Pancreas (tissue), 10 donors: Measurements from ENCODE around the gene SORCS2. TPM values are rescaled to one million over a fixed set of nuclear protein-coding genes. Genes with fewer than 3 reads are reported as not detected.

Source experiments
- ATAC-seq, 4 donors: fragments of 200-7000 bp; cut with Tn5 transposase; one replicate each; pipeline versions ENCODE4 v1.8.0 to v1.9.1; 2020; ENCODE audit warnings: mild to moderate bottlenecking in 4 of 4, moderate library complexity in 4 of 4
- DNase-seq, 6 donors: peaks; one replicate each; pipeline ENCODE4 v3.0.0-alpha.2; 2020
- FAIRE-seq: peaks from 2 replicates; lab custom pipeline; 2012; peaks lifted over from hg19 to GRCh38; lab: Jason Lieb, UNC
- H3K27ac ChIP-seq, 4 donors: fragments of 200-600 bp; sonication (generic); 1 replicate in 3 of 4; 2 replicates in 1 of 4; pipeline versions ENCODE4 v1.5.0 to v1.8.0; 2020
- H3K27me3 ChIP-seq, 4 donors: fragments of 200-600 bp; one replicate each; pipeline ENCODE4 v1.8.0; 2021
- H3K36me3 ChIP-seq, 3 donors: fragments of 200-600 bp; sonication (generic) in 1 of 3; one replicate each; pipeline versions ENCODE4 v1.5.0 to v1.8.0; 2020 to 2021
- H3K4me1 ChIP-seq, 3 donors: fragments of 200-600 bp; one replicate each; pipeline ENCODE4 v1.8.0; 2021
- H3K4me3 ChIP-seq, 4 donors: fragments of 200-600 bp; sonication (generic) in 2 of 4; one replicate each; pipeline versions ENCODE4 v1.5.0 to v1.8.0; 2020 to 2021
- H3K9me3 ChIP-seq, 4 donors: fragments of 200-600 bp; one replicate each; pipeline ENCODE4 v1.8.0; 2021
- CTCF ChIP-seq, 4 donors: fragments of 200-600 bp; sonication (generic) in 3 of 4; IDR thresholded peaks; one replicate each; pipeline versions ENCODE4 v1.5.0 to v1.8.0; 2021; ENCODE audit warnings: antibody characterized with exemption in 4 of 4
- WGBS, 2 donors: extraction: QIAGEN DNeasy Blood & Tissue Kit; methylation state at CpG; one replicate each; pipeline ENCODE4 v1.1.7; 2013; 5-methylcytosine and 5-hydroxymethylcytosine counted together
- intact Hi-C, 3 donors: fragments of 100-400 bp; cut with DNase I; formaldehyde crosslinking; loops; one replicate each; pipeline versions ENCODE4 v1.11.1 to v1.14.2; 2022
- polyA plus RNA-seq, 2 donors: library from polyadenylated mRNA; stranded (reverse); fragments of 200-250 nt; gene quantifications; one replicate each; pipeline ENCODE4 v1.2.3, GENCODE V29; 2013
- total RNA-seq, 6 donors: library from RNA; stranded (reverse); fragmentation: NEBNext Ultra II Directional in 4 of 6; extraction: Animal tissue kit (Norgen Biotek cat#: 25700) in 4 of 6; gene quantifications; one replicate each; pipeline versions ENCODE4 v1.2.1 to v1.2.4, GENCODE V29; 2021 to 2023
- donor health status: healthy with polysubstance abuse.
- donor health status: DM: no; HTN: no; CAD: no; lungs with moderate emphysema.
- donor health status: DM: no; HTN: no; CAD: no.
- donor health status: control.
- donor health status: control.
- donor health status: Bipolar disorder and iron deficiency.
- donor health status: DM: yes; HTN: yes; CAD: no.
- donor health status: DM: no; HTN: no; CAD: no.
- donor health status: DM: no; HTN: no; CAD: no.
- donor health status: DM: yes; HTN: yes; CAD: no.

SORCS2 gene
- total and polyA plus RNA-seq, 8 donors, result 0.14 to 1.7 (median 0.42) TPM

DNA sequence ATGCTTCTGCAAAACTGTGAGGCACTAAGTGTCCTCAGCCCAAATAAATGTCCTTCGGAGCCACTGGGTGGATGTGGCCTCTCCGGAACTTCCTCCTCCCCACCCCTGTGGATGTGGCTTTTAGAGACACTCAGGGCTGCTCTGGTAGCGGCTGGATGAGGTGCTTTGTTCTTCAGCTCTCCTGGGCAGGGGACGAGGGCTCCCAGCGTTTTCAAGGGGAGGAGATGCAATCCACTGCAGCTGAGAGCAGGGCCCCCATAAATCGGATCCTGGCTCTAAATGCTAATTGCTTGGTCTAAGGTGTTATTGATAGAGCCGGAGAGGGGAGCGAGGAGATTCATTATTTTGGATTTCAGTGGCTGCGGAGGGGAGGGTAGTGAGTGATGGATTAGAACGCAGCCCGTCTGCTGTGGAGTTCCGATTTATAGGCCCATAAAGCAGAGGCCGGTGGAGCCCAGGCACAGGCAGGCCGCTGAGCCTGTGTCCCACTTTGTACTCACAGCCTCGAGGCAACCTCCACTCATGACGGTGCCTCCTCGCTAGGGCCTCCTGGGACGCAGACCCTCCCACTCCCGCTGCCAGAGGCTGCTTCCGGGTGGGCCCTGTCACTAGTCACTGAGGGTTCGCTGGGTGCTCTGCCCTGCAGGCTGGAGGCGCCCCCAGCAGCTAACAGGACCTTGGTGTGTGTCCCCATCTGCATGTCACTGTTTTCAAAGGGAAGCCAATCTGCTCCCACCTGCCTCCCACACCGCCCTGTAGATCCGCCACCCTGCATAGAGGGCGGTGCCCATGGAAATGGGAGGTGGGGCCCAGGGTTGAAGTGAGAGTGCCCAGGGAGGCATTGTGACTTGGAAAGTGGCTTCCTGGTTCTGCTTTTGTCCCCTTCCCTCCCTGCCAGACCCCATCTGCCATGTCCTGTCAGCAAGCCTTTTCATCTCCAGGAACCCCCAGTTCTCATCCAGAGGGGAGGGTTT lies 377.8 kb downstream of the SORCS2 start:
- H3K27ac ChIP-seq, result no peak overlapping the region
- no peak for FAIRE-seq
- intact Hi-C loops, result no loop called here
- DNase-seq, result no peak
- no peak overlapping the region for H3K4me3 ChIP-seq
- TF ChIP-seq CTCF (IDR thresholded peaks at IDR 0.05), result no peak
- no peaks in the 10 kb centered on the region for H3K36me3 ChIP-seq
- no peaks in the 10 kb centered on the region for H3K4me1 ChIP-seq
- ATAC-seq, result no peak
- WGBS, 2 donors, result 68 to 77% methylated on average over 25 of the region's 25 CpGs
- no peaks in the 10 kb centered on the region for H3K27me3 ChIP-seq
- no peaks in the 10 kb centered on the region for H3K9me3 ChIP-seq

DNA sequence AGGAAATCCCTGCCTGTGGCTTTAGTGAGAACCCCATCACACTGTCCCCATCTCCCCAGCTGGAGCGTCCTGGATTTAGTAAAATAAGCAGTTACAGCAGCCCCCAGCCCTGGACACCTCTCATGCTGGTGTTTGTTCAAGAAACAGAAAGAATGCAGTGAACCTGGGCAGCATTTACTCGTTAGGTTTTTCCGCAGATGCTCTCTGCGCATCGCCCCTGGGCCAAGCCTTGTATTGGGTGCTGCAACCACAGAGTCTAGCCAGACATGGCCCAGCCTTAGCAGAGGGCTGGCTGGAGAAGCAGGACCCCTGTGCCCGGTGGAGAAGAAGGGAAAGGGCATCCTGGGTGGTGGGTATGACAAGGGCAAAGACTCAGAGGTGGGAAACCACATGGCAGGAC lies 378.7 kb downstream of the SORCS2 start:
- DNase-seq (no peak), FAIRE-seq (no peak), ATAC-seq (no peak)
- no peak for TF ChIP-seq CTCF (IDR thresholded peaks at IDR 0.05)
- WGBS, 2 donors, result 41 to 49% methylated on average over 6 of the region's 6 CpGs
- intact Hi-C loops, result no loop called here
- Histone ChIP-seq H3K27me3 (no peaks in the 10 kb centered on the region), H3K4me1 (no peaks in the 10 kb centered on the region), H3K9me3 (no peaks in the 10 kb centered on the region), H3K4me3 (no peak overlapping the region), H3K36me3 (no peaks in the 10 kb centered on the region), H3K27ac (no peak overlapping the region)

- no peak for DNase-seq
- H3K4me1 ChIP-seq, result no peaks in the 10 kb centered on the region
- FAIRE-seq, result no peak
These were observed 379.4 kb downstream of the SORCS2 start for GRCh38 chr4:7571701-7572100.

DNA sequence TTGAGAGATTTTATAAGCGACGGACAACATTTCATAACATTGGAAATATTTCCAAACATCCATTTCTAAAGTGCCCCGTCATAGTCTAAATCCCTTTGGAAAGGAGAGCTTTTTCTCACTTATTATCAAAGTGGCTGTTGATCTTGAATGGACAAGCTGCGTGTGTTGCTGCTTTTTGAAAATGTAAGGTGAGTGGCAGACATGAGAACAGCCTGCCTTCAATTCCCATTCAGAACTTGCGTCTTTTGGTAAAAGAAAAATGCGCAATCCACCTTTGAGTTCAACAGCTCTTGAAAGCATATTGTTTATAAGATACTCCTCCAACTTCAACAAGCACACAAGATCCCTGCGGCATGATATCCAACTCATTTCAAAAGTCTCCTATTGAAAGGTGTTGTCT lies 380.6 kb downstream of the SORCS2 start:
- WGBS, 2 donors, result 76 to 84% methylated on average over 7 of the region's 7 CpGs
- H3K9me3 ChIP-seq, result no peaks in the 10 kb centered on the region
- H3K36me3 ChIP-seq, result no peaks in the 10 kb centered on the region
- no peaks in the 10 kb centered on the region for H3K4me1 ChIP-seq
- FAIRE-seq, result no peak
- no peak for TF ChIP-seq CTCF (IDR thresholded peaks at IDR 0.05)
- no peak overlapping the region for H3K4me3 ChIP-seq
- ATAC-seq, result no peak
- intact Hi-C loops, result no loop called here
- H3K27me3 ChIP-seq, result no peaks in the 10 kb centered on the region
- DNase-seq, result no peak
- no peak overlapping the region for H3K27ac ChIP-seq

More at GRCh38 chr4:7571701-7572100, 379.4 kb downstream of the SORCS2 start:
- ATAC-seq, result no peak
- no peaks in the 10 kb centered on the region for H3K27me3 ChIP-seq
- intact Hi-C loops, result no loop called here
- no peak overlapping the region for H3K27ac ChIP-seq
- 24 to 37% methylated on average over 12 of the region's 12 CpGs for WGBS, 2 donors
- no peak for TF ChIP-seq CTCF (IDR thresholded peaks at IDR 0.05)
- H3K4me3 ChIP-seq, result no peak overlapping the region
- H3K36me3 ChIP-seq, result no peaks in the 10 kb centered on the region
- no peaks in the 10 kb centered on the region for H3K9me3 ChIP-seq

DNA sequence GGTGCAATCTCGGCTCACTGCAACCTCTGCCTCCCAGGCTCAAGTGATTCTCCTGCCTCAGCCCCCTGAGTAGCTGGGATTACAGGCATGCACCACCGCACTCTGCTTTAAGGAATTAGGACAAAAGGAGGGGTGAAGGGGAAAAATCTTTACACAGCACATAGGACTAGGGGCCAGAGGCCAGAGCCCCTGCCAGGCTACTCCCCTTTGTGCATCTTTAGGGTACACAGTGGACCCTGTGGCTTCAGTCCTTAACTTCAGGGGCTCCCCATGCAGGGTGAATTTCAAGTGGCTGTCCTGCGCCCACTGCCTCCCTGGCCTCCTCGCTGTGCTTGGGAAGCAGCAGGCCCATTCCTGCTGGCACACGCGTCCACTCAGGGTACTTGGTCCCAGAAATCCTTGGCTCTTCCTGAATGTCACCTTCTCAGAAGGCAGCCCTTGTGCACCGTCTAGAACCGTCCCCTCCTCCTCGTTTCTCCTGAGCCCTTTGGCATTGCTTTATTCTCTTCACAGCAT lies 381.3 kb downstream of the SORCS2 start:
- H3K9me3 ChIP-seq, result no peaks in the 10 kb centered on the region
- DNase-seq (no peak), FAIRE-seq (no peak), ATAC-seq (no peak)
- no peaks in the 10 kb centered on the region for H3K27me3 ChIP-seq
- intact Hi-C loops, result no loop called here
- no peak for TF ChIP-seq CTCF (IDR thresholded peaks at IDR 0.05)
- H3K27ac ChIP-seq, result no peak overlapping the region
- H3K36me3 ChIP-seq, result no peaks in the 10 kb centered on the region
- H3K4me1 ChIP-seq, result no peaks in the 10 kb centered on the region
- 66 to 68% methylated on average over 9 of the region's 9 CpGs for WGBS, 2 donors
- no peak overlapping the region for H3K4me3 ChIP-seq
